RWPE2 (cell line): ENCODE results near the gene EEFSEC.

ENCODE experiments used
- ATAC-seq: fragments of 200-7000 bp; cut with Tn5 transposase; 3 replicates; pipeline ENCODE4 v1.9.1; 2021; ENCODE audit warnings: low read depth
- DNase-seq: peaks from one replicate; pipeline ENCODE4 v3.0.0-alpha.2; 2020; ENCODE audit warnings: low spot score
- H3K27ac ChIP-seq: fragments of 450-650 bp; 2 replicates; pipeline ENCODE4 v1.5.1; 2017; ENCODE audit warnings: mild to moderate bottlenecking; ENCODE audit not compliant: poor library complexity, severe bottlenecking
- H3K27me3 ChIP-seq: fragments of 250-450 bp; sonication (Bioruptor Pico); 2 replicates; pipeline ENCODE4 v1.5.1; 2021; ENCODE audit warnings: mild to moderate bottlenecking, moderate library complexity; ENCODE audit not compliant: insufficient read depth, poor library complexity, severe bottlenecking
- H3K36me3 ChIP-seq: fragments of 250-450 bp; sonication (Bioruptor Pico); 2 replicates; pipeline ENCODE4 v1.5.1; 2020; ENCODE audit warnings: low read depth, mild to moderate bottlenecking, moderate library complexity
- H3K4me1 ChIP-seq: fragments of 250-450 bp; sonication (Bioruptor Pico); 2 replicates; pipeline ENCODE4 v1.5.1; 2021; ENCODE audit warnings: mild to moderate bottlenecking, moderate library complexity; ENCODE audit not compliant: insufficient read depth, poor library complexity, severe bottlenecking
- H3K4me3 ChIP-seq: fragments of 250-450 bp; sonication (Bioruptor Pico); 2 replicates; pipeline ENCODE4 v1.5.1; 2021; ENCODE audit warnings: mild to moderate bottlenecking, moderate library complexity; ENCODE audit not compliant: severe bottlenecking
- H3K9me3 ChIP-seq: fragments of 250-450 bp; sonication (Bioruptor Pico); 2 replicates; pipeline ENCODE4 v1.5.1; 2021; ENCODE audit warnings: mild to moderate bottlenecking, moderate library complexity; ENCODE audit not compliant: severe bottlenecking
- TF ChIP-seq, protein P1 (sequence below): fragments of 450-650 bp; IDR thresholded peaks from one replicate; pipeline ENCODE4 v1.5.1; 2017; ENCODE audit warnings: mild to moderate bottlenecking, moderate library complexity; ENCODE audit not compliant: poor library complexity, severe bottlenecking

EEFSEC gene

DNA sequence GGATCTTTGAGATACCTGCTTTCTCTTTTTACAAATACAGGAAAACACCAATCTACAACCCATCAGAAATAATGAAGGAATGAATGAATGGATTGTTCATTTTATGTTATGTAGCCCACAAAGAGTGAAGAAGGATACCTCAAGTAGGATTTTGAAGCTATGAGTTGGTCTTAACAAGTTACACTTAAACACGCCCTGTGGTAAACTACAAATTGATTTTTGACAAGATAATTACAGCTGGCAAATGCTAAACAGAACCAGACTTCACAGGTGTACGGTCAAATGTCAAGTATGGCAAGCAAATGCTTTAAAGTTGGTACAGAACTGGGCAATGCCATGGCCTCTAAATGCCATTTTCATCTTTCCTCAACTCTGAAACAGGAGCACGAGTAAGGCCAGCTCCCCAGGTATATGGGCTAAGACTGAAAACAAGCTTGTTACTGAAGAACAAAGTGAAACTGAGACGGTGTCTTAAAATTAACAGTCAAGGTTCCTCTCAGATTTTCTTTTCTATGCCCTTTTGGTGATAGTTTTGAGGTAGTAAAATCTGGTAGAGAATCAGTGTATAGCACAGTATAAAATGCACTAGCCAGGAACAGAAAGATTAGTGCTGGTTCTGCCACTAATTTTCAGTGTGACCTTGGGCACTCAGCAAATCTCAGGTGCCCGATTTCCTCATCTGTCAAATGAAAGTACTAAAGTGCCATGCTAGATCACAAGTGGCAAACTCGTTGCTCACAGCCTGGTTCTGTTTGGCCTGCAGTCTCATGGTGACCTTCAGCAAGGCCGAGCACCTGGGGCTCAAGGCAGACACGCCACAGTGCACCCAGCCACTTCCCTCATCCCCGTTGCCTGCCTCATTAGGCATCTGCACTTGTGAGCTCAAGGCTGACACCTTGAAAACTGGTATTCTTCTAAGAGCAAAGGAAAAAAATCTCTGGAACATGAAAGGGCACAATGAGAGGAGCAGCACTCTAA, 39.2 kb upstream of the EEFSEC start:
- ATAC-seq (no peak), DNase-seq (no peak)
- TF ChIP-seq, protein P1, sequence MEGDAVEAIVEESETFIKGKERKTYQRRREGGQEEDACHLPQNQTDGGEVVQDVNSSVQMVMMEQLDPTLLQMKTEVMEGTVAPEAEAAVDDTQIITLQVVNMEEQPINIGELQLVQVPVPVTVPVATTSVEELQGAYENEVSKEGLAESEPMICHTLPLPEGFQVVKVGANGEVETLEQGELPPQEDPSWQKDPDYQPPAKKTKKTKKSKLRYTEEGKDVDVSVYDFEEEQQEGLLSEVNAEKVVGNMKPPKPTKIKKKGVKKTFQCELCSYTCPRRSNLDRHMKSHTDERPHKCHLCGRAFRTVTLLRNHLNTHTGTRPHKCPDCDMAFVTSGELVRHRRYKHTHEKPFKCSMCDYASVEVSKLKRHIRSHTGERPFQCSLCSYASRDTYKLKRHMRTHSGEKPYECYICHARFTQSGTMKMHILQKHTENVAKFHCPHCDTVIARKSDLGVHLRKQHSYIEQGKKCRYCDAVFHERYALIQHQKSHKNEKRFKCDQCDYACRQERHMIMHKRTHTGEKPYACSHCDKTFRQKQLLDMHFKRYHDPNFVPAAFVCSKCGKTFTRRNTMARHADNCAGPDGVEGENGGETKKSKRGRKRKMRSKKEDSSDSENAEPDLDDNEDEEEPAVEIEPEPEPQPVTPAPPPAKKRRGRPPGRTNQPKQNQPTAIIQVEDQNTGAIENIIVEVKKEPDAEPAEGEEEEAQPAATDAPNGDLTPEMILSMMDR, result no peak
- Histone ChIP-seq H3K4me3 (no peak overlapping the region), H3K4me1 (peaks cover 9% of the 10 kb centered on the region), H3K9me3 (no peaks in the 10 kb centered on the region), H3K36me3 (peaks cover 80% of the 10 kb centered on the region), H3K27me3 (no peaks in the 10 kb centered on the region), H3K27ac (no peak overlapping the region)

DNA sequence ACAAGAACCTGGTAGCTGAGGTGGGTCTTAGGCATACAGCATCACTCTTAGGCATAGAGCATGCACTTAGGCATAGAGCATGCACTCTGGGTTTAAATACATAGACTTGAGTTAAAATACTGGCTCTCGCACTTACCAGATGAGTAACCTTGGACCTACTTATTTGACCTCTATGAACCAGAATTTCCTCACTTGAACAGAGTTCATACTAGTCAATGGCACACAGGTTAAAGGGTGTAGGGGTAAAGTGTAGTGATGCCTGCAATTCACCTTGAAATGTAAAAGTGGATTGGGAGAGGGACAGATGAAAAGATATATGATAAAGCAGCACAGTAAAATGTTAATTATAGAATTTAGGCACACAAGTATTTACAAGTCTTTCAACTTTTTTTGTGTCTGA, 31.3 kb upstream of the EEFSEC start:
- Histone ChIP-seq H3K4me3 (no peak overlapping the region), H3K27ac (no peak overlapping the region), H3K36me3 (peaks cover 26% of the 10 kb centered on the region), H3K9me3 (no peaks in the 10 kb centered on the region), H3K4me1 (peaks cover 6% of the 10 kb centered on the region), H3K27me3 (no peaks in the 10 kb centered on the region)
- no peak for ATAC-seq
- TF ChIP-seq, protein P1, result no peak
- no peak for DNase-seq

DNA sequence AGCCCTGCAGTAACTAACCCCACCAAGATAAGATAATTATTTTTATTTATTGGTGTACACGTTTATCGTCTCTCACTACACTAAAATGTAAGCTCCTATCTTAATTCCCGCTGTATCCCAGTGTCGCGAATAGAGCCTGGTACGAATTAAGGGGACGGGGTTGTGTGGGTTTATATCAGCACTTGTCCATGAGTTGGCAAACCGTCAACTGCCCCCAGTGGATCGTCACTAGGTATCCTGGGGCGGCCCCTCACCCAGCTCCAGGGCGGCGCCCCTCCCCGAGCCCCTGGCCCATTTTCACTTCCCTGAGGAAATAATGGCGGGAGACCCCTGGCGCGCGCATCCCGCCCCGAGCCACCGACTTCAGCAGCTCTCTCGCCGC, 30.1 kb upstream of the EEFSEC start:
- DNase-seq (no peak), ATAC-seq (no peak)
- Histone ChIP-seq H3K4me3 (peak overlapping the region; percentile 75), H3K9me3 (no peaks in the 10 kb centered on the region), H3K36me3 (peaks cover 16% of the 10 kb centered on the region), H3K27ac (peak overlapping the region; percentile 46), H3K27me3 (no peaks in the 10 kb centered on the region), H3K4me1 (peaks cover 6% of the 10 kb centered on the region)
- TF ChIP-seq, protein P1, result no peak

DNA sequence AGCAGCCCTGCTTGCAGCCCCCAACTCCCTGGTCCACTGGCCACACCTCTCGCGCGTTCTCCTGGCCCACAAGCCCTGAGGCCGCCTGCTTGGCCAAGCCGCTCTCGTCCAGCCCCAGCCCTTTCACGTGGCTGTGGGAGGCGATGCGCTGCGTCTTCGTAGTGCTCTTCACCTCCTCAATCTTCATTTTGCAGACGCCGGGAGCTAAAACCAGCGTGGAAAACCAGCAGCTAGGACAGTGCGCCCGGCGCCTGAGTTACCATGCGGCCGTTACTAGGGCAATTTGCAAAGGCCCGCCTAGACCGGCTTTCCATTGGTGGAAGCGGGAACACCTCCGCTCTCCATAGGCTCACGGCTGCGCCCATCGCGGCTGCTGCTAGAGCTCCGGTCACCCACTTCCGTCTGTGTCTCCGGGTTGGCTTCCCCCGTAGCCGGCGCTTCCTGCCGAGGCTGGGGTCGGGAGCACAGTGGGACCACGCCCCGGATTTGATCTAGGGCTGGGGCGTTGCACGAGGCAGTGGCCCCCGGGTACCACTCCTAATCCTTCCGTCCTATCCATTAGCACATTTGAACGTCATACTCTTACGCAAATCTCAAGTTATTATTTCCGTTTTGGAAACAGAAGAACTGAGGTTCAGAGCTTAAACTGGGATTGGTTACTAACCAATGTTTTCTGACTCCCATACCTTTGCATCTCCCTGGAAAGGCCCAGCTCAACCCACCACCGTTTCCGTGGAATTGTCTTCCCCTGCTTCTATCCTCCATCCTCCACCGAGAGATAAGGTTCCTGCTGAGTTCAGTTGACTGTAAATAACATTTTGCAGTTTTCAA, 29.5 kb upstream of the EEFSEC start, which contains the start of gene RUVBL1:
RUVBL1 (minus strand) TSS at position 275 of the 831 bp plus-strand sequence; CDS start at position 187, 88 bp downstream.
- no peaks in the 10 kb centered on the region for H3K27me3 ChIP-seq
- TF ChIP-seq, protein P1, result no peak
- ATAC-seq (peak; percentile 100), DNase-seq (peak; percentile 98)
- H3K27ac ChIP-seq, result peak within 1 kb of the TSS; percentile 46
- no peaks in the 10 kb centered on the region for H3K9me3 ChIP-seq
- H3K4me3 ChIP-seq, result peak within 1 kb of the TSS; percentile 75
- H3K36me3 ChIP-seq, result peaks cover 10% of the 10 kb centered on the region
- peaks cover 6% of the 10 kb centered on the region for H3K4me1 ChIP-seq
